Activated CD4-positive, alpha-beta T cell treated with anti-CD3 and anti-CD28 coated beads, Interleukin-2, Interleukin-6, amounts not matched to agents 100 ng/mL and 50 ng/mL, durations not matched to agents 16 hours and 8 hours (primary cell): ENCODE data around the gene TCHH.

Experiments
- DNase-seq: peaks from one replicate; pipeline ENCODE4 v3.0.0-alpha.2; 2020

Gene TCHH

GRCh38 chr1:152061952-152062351 lies 53.3 kb downstream of the TCHH start:
- DNase-seq: no peak
